HG03039 (cell line): ENCODE results near the gene ZNF2.
"Not testable (repeated sequence)": the region's sequence is repeated elsewhere in the genome, so short reads cannot be mapped to it uniquely, and the experiment has no call there.

Experiments
- ATAC-seq: cut with Tn5 transposase; IDR thresholded peaks from one replicate; pipeline ENCODE4 v1.9.1; 2021; ENCODE audit warnings: mild to moderate bottlenecking, moderate library complexity; ENCODE audit not compliant: unreplicated experiment

Gene ZNF2

DNA sequence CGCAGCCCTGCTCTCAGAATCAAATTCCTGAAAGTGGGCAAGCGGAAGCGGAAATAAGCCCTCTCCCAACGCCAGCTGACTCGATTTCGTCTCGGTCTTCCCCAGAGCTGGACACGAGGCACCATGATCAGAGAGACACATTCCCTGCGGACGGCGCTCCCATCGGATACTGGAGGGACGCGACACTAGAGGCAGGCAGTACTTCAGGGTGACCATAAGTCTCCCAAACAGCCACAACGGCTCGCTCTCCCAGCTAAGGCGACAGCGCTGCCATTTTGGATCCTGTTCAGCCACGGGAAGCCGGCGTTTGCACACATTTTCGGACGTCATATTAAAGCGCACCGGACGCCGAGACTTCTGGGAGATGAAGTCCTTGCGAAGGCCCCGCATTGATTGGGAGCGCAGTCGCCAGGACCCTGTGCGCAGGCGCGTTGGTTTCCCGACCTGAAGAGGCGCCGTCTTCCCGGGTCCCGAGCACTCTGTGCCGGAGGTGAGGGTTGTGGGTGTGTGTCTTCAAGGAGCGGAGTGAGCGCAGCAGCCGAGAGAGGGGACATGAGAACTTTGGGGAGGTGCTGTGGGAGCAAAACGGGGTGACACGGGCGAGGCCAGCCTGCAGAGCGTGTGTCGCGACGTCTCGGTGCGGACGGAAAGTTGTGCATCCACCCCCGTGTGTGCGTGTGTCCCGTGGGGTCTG, at the start of gene ZNF2:
Gene ZNF2, plus strand, starts transcription at position 439 of the 694 bp plus-strand sequence. CDS start 10,418 bp downstream, outside the sequence.
- peak; percentile 93 for ATAC-seq

DNA sequence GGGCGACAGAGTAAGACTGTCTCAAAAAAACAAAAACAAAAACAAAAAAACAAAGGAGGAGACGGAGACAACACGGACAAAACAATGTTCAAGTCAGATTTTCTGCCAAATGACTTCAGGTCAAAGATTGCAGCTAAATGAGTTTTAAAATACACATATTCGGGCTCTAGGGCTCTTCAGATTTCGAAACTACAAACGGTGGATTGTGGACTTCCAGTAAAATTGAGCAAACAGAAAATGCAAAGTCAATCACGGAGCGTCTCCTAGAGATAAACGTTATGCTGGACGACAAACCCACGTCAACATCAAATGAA, 44.6 kb upstream of the ZNF2 start:
- ATAC-seq: peak; percentile 7

DNA sequence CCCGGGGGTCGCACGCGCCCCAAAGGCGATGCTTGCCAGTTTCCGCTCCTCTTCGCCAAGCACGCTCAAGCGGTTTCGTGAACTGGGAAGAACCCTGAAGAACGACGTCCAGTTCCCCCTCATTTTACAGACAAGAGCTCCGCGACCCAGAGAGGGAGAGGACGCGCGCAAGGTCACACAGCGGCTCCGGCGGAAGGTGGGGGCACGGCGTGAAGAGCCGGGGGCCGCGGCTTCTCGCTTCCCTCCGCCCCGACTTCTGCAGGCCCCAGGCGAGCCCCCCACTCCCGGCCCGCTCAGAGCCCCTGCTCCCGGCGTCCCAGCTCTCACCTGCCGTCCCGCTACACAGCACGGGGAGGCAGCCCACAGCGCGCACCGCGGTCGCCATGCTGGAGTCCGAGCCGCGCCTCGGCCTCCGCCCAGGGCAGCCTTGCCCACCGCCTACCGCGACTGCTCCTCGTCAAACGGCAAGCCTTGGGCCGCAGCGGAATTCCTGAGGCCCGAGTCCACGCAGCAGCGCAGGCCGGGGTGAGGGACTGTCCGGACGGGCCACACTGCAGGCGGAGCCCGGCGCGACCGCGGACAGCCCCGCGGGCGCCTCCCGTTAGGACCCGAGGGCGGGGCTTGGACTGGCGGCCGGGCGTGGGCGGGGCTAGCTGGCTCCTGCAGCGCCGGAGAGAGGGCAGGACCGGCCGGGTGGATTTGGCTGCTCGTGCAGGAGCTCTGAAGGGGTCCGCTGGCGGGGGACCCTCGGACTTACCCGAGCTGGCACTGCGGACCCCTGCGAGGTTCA, 44.0 kb upstream of the ZNF2 start, which contains the start of gene MRPS5:
Gene MRPS5, minus strand, starts transcription at position 402 of the 790 bp plus-strand sequence. Its CDS starts 17 bp downstream, at position 385.
- peak; percentile 88 for ATAC-seq

DNA sequence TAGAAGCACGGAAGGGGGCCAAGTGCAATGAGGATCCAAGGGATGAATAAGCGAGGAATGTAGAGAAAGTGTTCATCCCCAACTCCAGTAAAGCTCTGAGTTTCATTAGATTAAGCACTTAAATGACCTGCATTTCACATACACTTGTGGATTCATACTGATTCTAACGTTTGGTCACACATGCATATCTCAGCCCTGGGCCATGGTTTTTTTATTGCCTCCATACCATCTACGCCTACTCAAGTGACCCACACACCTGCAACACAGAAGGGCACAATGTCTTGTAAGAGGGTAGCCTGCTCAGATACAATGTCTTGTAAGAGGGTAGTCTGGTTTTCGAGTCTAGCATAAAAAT, 43.4 kb upstream of the ZNF2 start:
- peak; percentile 10 for ATAC-seq

DNA sequence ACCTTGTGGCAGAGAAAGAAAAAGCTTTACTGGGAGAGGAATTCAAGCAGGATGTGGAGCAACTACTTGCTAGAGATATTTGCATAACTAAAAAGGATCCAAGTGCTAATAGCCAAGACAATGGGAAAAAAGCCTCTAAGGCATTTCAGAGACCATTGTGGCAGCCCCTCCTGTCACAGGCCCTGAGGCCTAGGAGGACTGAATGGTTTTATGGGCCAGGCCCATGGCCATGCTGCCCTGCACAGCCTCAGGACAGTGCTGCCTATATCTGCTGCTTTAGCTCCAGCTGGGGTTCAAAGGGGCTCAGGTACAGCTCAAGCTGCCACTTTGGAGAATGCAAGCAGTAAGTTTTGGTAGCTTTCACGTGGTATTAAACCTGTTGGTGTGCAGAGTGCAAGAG, 26.9 kb upstream of the ZNF2 start:
- ATAC-seq: no peak

DNA sequence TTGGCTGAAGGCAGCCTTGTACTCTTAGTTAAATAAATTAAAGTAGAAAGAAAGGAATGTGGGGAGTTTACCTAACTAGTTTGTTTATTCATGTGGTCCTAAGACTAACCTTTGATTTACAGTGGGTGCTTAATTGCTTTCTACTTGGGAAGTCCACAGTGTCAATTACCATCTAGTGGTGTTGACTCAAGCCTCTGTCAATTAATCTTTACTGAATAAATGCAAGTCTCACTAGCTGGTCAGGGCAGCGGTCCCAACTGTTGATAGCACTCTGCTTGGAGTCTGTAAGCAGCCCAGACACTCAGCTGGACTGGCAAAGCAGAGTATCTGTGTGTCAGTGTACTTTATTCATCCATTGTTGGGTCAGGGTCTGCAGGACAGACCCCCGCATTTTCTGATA, 21.8 kb upstream of the ZNF2 start:
- ATAC-seq: no peak

DNA sequence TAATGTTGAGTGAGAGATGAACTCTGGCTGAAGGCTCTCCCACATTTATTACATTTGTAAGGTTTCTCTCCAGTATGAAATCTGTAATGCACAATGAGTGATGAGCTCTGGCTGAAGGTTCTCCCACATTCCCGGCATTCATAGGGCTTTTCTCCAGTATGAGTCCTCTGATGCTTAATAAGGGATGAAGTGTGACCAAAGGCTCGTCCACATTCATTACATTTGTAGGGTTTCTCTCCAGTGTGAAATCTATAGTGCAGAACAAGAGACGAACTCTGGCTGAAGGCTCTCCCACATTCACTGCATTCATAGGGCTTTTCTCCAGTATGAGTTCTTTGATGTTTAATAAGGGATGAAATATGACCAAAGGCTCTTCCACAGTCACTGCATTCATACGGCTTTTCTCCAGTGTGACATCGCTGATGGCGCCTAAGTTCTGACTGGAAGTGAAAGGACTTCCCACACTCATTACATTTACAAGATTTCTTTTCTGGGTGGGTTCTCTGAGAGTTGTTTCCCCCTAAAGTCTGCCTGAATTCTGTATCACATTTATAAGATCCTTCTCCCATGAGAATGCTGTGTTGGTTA, 16.1 kb upstream of the ZNF2 start:
- no peak for ATAC-seq

DNA sequence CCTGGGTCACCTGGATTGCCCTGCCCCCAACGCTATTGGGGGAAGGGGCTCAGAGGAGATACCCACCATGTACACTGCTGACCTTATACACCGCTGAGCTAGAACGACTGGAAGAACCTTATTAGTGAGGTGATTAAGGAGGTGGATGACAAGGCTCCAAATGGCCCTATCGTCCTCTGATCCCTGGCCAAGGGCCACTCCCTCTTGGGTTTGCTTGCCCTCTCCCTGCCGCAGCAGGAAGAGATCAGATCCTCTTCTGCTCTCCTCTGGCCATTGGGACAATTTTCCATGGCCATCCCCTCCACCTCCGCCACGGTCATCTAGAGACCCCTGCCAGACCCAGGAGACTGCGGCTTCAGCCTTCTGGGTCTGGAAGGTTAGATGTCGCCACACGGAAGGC, 7.2 kb upstream of the ZNF2 start:
- no peak for ATAC-seq

DNA sequence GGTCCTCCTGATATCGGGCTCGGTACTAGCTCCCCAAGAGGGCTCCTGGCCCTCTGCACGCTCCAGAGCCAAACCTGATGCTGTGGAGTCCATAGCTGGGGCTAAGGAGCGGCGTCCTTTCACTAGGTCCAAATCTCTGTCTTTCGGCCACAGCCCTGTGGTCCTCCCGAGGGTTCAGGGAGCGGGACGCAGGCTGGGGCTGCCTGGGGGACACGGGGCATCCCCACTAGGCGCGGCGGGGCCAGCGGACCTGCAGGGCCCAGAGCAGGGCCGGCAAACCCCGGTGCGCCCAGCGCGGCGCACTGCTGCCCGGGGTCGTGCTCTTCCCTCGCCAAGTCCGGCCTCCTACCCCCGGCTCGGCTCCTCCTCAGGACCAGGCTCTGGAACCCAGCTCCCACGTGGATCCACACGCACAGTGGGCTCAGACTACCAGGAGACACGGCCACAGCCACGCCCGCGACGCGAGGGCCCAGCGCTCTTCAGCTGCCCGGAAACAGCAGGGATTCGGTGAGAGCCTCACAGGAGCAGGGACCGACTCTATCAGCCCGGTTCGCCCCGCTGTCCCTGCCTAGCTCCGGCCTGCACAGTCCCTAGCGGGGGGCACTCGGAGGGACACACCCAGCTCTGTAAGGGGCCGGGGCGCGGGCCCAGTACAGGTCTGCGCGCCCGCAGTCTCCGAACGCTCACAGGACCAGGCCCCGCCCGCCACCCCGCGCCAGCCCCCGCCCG, 6.6 kb upstream of the ZNF2 start:
- peak; percentile 38 for ATAC-seq

DNA sequence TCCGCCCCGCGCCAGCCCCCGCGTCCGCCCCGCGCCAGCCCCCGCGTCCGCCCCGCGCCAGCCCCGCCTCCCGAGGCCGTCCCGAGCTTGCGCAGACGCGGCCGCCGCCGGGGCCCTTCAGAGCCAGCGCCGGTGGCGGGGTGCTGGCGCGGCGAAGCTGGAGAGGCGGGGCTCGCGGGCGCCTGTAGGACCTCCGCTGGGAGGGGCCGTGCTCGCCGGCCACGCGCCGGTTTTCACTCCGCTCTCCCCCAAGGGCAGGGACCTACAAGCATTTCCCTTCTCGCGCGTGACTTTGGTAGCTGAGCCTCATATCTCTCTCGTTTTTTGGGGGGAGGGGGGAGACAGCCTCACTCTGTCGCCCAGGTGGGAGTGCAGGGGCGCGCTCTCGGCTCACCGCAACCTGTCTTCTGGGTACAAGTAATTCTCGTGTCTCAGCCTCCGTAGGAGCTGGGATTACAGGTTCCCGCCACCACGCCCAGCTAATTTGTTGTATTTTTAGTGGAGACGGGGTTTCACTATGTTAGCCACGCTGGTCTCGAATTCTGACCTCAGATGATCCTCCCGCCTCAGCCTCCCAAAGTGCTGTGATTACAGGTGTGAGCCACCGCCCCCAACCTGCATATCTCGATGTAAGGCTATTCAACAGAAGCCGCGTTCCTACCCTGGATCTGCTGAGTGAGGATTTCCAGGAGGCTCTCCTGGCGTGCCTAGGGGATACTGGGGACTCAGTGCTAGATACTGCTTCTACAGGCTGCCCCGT, 5.7 kb upstream of the ZNF2 start, which contains the start of gene ZNF514:
Gene ZNF514, minus strand, starts transcription at position 159 of the 760 bp plus-strand sequence. CDS start 6,595 bp downstream, outside the sequence.
- ATAC-seq: peak; percentile 90

DNA sequence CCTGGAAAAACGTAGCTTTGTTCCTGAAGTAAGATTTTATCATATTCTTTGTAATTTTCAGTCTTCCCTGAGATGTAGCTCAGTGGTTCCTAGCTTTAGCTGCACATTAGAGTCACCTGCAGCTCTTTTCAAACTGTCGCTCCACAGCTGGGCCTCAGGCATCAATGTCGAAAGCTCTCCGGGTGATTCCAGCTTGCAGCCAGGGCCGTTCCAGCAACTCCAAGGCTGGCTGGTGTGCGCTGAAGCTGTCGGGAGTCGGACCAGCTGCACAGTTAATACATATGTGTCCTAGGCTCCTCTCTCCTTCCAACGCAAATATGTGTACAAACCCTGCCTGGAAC, 609 bp upstream of the ZNF2 start:
- ATAC-seq: no peak

DNA sequence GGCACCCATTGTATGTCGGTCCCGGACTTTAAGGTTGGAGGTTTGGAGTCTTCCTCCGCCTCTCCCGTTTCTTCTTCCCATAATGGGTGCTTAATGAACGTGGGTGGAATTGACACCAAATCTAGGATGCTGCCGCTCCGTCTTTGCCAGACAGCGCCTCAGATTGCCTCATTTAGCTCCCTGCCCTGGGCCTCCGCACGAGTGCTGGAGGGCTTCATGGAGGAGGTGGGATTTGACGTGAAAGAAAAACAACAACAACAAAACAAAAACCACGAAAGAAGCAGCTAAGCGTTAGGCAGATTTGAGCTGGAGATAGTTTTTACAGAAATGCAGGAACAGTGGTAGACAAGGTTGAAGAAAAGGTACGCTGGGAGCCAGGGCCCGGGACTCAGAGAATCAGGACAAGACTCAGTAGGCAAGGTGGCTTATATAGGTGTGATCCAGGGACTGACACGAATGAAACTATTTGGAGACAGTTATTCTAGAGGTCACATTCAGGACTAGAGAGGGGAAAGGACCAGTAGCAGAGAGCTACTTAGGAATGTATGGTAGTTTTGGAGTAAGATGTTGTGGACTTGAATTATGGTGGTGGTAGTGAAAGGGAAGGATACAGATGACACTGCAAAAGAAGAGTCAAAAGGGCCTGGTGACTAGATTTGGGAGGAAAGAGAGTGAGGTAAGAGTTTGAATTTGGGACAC, 605 bp downstream of the ZNF2 start:
- ATAC-seq: no peak

DNA sequence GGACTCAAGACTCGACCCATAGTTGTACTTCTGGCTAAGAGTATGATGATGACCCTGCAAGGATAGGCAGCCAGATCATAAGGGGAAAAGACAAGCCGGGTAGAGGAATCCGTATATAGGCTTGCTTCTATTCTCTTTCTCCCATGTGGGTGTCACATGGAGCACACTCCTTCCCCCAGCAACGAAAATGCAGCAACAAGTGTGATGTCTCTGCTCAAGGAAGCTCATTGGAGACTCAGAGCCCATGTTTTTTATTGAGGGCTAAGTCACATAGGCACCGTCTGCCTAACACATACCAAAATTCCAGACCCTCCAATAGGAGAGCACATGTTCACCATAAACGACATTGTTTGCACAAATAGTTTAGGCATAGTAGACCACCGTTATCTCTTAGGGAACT, 6.3 kb downstream of the ZNF2 start:
- ATAC-seq: no peak

DNA sequence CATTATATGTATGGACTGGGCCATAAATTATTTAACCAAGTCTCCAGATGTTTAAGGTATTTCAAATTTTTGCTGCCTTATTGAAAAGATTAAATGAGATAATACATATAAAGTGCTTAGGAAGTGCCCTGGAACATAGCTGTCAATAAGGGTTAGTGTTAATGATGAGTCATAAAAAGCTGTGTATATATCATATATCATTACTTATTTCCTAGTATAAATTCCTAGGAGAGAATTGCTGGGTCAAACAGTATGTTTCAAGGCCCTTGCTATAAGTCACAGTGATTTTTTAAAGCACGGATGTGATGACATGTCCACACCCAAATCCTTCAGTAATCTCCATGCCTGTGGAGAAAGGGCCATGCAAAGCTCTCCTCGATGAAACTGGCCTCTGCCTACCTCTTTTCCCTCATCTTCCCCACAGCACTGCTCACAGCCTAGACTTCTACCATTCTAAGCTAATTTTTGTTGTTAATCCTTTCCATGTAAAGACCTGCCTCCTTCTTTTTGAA, 8.5 kb downstream of the ZNF2 start:
- no peak for ATAC-seq

DNA sequence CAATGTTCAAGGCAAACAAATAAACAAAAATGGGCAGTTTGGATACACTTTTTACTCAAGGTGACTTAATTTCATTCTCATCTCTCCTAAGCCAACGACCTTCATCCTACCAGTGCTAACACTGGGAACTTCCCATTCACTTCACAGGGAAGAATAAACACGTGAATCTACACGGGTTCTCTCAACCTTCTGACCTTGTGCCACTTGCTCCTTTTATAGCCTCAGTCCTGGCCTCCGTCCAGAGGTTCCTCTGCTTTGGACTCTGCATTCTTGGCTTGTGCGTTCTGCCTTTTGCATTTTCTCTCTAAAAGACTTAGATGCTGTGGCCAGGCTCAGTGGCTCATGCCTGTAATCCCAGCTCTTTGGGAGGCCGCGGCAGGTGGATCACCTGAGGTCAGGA, 13.8 kb downstream of the ZNF2 start:
- no peak for ATAC-seq

DNA sequence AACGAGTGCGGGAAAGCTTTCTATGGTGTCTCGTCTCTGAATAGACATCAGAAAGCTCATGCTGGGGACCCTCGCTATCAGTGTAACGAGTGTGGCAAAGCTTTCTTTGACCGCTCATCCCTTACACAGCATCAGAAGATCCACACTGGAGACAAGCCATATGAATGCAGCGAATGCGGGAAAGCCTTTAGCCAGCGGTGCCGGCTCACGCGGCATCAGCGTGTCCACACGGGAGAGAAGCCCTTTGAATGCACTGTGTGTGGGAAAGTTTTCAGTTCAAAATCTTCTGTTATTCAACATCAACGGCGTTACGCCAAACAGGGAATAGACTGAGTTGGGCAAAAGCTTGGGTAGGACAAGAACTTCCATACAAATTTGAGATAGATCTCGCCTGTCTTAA, 16.2 kb downstream of the ZNF2 start:
- ATAC-seq: no peak

DNA sequence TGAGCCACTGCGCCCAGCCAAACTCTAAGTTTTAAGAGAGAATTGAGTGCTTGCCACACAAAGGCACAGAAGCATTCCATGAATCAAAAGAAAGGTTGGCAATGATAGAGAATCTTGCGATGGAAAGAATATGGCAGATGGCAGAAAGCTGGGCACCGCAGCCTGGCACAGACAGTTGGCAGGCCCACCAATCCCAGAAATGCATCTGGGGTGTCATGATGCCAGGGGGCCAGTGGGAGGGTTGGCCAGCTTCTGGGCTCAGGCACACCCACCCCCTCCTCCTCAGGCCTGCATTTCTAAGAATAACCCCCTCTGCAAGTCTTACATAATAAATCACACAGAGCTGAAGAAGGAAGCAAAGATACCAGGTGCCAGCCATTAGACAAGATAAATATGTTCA, 19.6 kb downstream of the ZNF2 start:
- no peak for ATAC-seq

DNA sequence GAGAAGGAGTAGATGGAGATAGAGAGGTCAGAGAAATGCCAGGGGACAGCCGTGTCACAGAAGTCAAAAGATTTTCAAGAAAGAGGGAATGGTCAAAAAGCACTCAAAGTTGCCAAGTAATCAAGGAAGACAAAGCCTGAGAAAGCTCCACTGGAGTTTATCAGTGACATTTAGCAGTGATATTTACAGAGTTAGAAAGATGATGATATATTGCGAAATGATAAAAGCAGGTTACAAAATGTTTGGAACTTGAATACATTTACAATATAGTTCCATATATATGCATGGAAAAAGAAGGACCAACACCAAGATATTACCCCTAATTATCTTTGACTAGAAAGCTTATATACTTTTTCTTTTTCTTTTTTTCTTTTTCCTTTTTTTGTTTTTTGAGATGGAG, 20.4 kb downstream of the ZNF2 start:
- no peak for ATAC-seq

DNA sequence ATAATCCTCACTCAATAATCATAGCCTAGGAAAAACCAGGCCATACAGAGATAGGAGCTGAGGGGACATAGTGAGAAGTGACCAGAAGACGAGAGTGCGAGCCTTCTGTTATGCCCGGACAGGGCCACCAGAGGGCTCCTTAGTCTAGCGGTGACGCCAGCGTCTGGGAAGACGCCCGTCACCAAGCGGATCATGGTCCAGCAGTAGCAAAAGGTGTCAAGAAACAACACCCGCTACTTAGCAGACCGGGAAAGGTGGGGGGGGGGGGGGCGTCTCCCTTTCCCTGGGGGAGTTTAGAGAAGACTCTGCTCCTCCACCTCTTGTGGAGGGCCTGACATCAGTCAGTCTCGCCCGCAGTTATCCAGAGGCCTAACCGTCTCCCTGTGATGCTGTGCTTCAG, 27.3 kb downstream of the ZNF2 start:
- not testable (repeated sequence) for ATAC-seq

DNA sequence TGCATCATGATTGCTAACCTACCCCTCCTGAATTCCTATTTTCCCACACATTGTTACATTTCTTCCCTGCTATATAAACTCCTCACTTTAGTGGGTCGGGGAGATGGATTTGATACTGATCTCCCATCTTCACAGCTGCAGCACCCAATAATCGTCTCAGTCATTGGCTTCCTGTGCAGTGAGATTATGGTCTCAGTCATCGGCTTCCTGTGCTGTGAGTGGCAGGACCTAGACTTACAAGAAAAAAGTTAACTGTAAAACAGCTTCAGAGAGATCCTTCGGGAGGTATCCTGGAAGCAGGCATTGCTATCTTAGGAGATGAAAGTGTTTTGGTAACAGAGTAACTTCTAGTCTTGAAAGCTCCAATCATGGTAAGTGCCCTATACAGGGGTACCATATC, 38.3 kb downstream of the ZNF2 start:
- no peak for ATAC-seq
